Glomerular endothelial cell (primary cell): ENCODE results near the gene KRTAP10-1. TPM values are rescaled to one million over a fixed set of nuclear protein-coding genes. Genes with fewer than 3 reads are reported as not detected.

Experiments used
- DNase-seq: peaks from one replicate; pipeline ENCODE4 v3.0.0-alpha.2; 2011; ENCODE audit warnings: low read depth, low spot score; ENCODE audit errors: extremely low read depth
- total RNA-seq: library from RNA; depleted of rRNA; stranded (reverse); fragments of >200 nt; gene quantifications from 2 replicates; pipeline ENCODE4 v1.2.3, GENCODE V29; 2015

Gene KRTAP10-1
- total RNA-seq, 1 donor from 2014 or later = not detected

- DNase-seq = no peak
Measured at GRCh38 chr21:44519346-44520325, 20.4 kb downstream of the KRTAP10-1 start.

DNA sequence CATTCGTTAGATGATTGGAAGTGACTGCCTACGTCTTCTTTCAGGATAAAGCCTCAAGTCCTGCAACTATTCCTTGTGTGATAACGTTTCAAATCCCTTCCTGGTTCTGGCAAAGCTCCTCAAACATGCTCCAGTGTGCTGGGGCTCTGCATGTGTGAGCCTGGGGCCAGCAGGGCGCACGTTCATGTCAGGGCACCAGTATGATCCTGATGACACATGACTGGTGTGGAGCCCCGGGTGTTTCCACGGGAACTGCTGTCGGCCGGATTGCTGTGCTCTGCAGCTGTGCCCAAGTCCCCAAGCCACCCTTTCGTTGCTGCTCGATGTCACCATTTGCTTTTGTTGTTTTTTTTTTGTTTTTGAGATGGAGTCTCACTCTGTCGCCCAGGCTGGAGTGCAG lies 21.3 kb downstream of the KRTAP10-1 start:
- no peak for DNase-seq

DNA sequence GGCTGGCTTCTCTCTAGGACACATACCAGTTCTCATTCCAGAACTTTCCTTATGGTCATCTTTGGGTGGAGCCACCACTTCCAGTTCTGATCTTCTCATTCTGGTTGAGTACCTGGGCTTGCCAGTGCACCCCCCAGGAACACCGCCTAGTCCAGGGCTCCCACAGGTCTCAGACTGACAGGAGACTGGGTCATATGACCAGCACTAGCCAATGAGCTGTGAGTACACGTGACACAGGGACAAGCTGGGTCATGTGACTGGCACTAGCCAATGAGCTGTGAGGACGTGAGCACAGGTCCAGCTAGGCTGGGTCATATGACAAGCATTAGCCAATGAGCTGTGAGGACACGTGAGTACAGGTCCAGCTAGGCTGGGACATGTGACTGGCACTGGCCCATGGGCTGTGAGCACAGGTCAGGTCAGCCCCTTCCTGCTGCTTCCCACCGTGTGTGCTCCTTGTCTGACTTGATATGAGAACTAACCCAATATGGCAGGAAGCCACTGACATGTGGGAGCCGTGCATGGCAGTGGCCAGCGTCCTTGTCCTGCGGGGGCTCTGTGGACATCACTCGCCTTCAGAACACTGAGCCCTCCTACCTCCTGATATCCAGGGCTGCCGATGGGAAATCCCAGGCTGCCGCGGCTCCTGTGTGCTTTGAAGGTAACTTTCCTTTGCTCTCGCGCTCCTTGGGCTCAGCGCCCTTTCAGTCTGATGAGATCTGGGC lies 22.7 kb downstream of the KRTAP10-1 start:
- no peak for DNase-seq

- DNase-seq = no peak
Measured at GRCh38 chr21:44516828-44517174, 23.2 kb downstream of the KRTAP10-1 start.

DNA sequence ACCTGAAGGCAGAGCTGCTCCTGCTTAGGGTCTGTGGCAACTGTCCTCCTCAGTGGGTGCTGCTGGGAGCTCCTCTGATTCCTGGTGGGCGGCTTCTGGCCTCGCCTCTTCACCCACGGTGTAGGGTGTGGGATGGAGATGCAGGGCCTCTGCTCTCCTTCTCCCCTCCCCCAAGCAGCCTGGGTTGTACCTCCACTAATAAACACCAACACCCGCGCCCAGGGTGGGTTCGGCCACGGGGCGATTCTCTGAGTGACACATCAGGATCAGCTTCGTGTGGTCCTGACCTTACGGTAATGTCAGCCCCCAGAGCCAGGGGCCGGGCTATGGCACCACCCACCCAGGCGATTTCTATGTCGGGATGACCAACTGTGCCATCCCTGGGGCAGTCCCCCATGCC lies 23.7 kb downstream of the KRTAP10-1 start:
- DNase-seq = no peak

GRCh38 chr21:44515359-44516165 lies 24.4 kb downstream of the KRTAP10-1 start:
- DNase-seq = no peak

GRCh38 chr21:44514746-44515358 lies 25.1 kb downstream of the KRTAP10-1 start:
- DNase-seq = no peak

DNA sequence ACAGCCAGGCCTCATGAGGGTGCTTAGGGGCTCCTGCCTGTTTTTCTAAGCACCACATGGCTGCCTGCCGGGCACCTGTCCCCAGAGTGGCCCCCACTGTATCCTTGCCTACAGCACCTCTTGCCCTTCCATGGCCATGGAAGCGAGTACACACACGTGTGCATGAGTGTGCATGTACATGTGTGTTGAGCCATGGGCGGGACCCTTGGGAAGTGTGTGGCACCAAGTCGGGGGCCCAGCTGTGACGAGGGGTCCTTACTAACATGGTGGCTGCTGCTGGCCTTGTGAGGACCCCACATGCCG lies 25.8 kb downstream of the KRTAP10-1 start:
- DNase-seq = no peak

- no peak for DNase-seq
Measured at GRCh38 chr21:44513389-44514217, 26.4 kb downstream of the KRTAP10-1 start.

GRCh38 chr21:44512496-44513388 lies 27.3 kb downstream of the KRTAP10-1 start:
- DNase-seq = no peak

DNA sequence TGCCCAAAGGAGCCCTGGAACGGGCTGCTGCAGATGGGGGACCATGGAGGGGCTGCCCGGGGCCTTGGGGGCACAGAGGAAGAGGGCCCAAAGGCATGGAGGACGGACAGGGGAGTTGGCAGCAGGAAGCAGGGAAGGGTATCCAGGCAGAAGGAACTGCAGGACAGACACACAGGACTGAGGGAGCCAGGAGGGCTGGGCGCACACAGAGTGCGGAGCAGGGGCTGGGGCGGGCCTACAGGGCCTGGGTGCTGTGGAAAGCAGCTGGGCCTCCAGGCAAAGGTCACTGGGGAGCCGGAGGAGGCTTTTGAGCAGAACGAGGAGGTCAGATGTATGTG lies 28.1 kb downstream of the KRTAP10-1 start:
- DNase-seq = no peak

GRCh38 chr21:44511219-44511937 lies 28.6 kb downstream of the KRTAP10-1 start:
- DNase-seq = no peak

DNA sequence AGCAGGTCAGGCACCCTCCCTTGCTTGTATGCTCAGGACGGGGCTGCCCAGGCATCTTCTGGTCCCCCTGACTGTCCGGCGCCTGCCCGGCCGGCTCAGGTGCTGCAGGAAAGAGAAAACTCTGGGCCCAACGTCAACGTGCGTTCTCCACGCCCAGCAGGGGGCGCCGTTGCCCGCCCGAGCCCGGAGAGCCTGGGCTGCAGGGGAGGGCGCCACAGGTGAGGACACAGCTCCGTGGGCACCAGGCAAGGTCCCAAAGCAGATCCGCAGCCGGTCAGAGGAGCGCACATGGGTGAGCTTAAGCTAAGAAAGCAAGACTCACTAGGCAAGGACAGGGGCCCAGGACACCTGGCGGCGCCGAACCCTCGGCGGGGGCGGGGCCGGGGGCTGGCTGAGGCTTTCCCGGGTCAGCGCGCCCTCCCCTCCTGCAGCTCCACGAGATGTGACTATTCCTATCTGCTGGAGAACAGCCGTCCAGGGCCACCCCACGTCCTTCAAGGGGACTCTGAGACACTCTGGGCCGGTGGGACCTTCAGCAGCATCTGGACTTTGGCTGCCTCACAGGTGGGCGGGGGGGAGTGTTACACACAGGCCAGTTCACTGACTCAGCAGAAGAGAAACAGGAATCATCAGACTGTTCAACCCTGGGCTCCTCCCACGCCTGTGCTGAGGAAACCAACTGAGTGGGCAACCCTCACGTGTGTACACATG lies 29.3 kb downstream of the KRTAP10-1 start:
- DNase-seq = no peak

DNA sequence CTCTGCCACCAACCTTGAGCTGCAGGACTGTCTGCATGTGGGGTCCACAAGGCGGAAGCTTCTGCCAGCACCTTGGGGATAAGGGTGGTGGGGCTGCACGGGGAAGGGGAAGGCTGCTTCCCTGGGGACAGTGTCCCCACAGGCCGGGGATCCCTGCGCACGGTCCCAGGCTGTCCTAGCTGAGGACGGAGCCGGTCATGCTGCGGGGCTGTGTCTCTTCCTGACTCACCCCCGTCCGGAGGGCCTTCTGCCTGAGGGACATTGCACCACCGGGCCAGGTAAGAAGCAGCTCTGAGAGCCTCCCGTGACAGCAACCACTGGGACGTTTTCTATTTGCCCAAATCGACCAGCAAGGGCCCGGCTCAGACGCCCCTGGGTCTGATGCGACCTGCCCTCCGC lies 29.9 kb downstream of the KRTAP10-1 start:
- DNase-seq = no peak

- no peak for DNase-seq
Measured at GRCh38 chr21:44509539-44509938, 30.5 kb downstream of the KRTAP10-1 start.

DNA sequence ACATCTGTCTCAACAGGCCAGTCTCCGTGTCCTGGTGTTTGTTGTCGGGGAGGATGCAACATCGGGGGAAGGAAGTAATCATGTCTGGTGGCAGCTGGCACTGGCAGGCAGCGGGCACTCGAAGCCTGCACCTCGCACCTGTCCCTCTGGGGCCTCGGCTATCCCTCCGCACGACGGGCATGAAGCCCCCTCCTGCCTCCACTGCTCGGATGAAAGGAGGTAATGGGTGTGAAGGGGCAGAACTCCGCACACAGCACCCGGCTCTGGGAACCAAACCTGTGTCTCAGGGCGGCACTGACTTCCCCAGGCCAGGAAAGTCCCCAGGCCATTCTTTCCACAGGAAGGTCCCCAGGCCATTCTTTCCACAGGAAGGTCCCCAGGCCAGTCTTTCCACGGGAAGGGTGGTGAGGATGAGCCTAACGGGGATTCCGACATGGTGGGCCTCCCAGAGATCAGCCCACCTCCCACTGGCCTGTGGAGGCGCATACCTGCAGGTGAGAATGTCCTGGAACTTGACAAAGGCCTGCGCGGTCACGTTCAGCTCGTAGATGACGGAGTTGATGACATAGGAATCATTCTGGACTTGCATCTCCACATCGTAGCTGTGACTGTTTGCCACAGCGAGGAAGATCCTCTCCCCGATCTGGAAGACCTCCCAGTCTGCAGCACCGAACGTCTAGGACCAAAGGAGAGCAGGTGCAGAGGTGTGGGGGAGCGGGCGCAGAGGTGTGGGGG lies 31.1 kb downstream of the KRTAP10-1 start:
- no peak for DNase-seq

DNA sequence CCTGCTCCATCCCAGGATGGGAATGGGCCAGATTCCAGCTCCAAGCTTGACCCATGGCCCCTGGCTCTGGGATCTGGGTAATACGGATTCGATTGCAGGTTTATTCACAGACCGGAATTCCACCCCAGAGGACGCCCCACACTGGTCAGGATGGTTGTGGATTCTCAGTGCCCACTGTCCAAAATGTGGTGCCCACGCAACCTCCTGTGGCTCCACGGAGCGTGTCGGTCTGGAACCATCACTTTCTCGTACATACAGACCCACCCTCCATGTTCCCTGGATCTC lies 31.6 kb downstream of the KRTAP10-1 start:
- no peak for DNase-seq
